Osteocyte (in vitro differentiated cells): ENCODE measurements around the gene SIDT2. TPM values are rescaled to one million over a fixed set of nuclear protein-coding genes. Genes with fewer than 3 reads are reported as not detected.

Experiments used
- DNase-seq: peaks from one replicate; pipeline ENCODE4 v3.0.0; 2021; ENCODE audit warnings: mixed read lengths; ENCODE audit not compliant: unreplicated experiment; ENCODE audit errors: extremely low spot score
- H3K27ac Mint-ChIP-seq: one replicate; pipeline ENCODE4 v1.8.0; 2021; ENCODE audit warnings: mild to moderate bottlenecking, mixed read lengths; ENCODE audit not compliant: unreplicated experiment
- H3K27me3 Mint-ChIP-seq: one replicate; pipeline ENCODE4 v1.8.0; 2021; ENCODE audit warnings: mixed read lengths; ENCODE audit not compliant: unreplicated experiment
- H3K36me3 Mint-ChIP-seq: one replicate; pipeline ENCODE4 v1.8.0; 2021; ENCODE audit warnings: mixed read lengths; ENCODE audit not compliant: unreplicated experiment
- H3K4me1 Mint-ChIP-seq: one replicate; pipeline ENCODE4 v1.8.0; 2021; ENCODE audit warnings: mixed read lengths; ENCODE audit not compliant: unreplicated experiment
- H3K4me3 Mint-ChIP-seq: one replicate; pipeline ENCODE4 v1.8.0; 2021; ENCODE audit warnings: mild to moderate bottlenecking, moderate library complexity, mixed read lengths; ENCODE audit not compliant: unreplicated experiment
- H3K9me3 Mint-ChIP-seq: one replicate; pipeline ENCODE4 v1.8.0; 2021; ENCODE audit warnings: mixed read lengths; ENCODE audit not compliant: unreplicated experiment
- CTCF ChIP-seq: fragments of 200-600 bp; sonication (generic); IDR thresholded peaks from 2 replicates; pipeline ENCODE4 v1.5.0; 2021; ENCODE audit warnings: antibody characterized with exemption, mild to moderate bottlenecking, moderate library complexity
- total RNA-seq: library from RNA; stranded (reverse); gene quantifications from 2 replicates; pipeline ENCODE4 v1.2.1, GENCODE V29; 2021

SIDT2 gene
- total RNA-seq, 1 donor from 2014 or later, result 67.3 TPM

GRCh38 chr11:117189941-117190544 lies 11.5 kb downstream of the SIDT2 start:
- Mint-ChIP-seq H3K4me3 (no peak overlapping the region), H3K27ac (no peak overlapping the region), H3K27me3 (no peaks in the 10 kb centered on the region), H3K4me1 (no peaks in the 10 kb centered on the region), H3K36me3 (peaks cover 23% of the 10 kb centered on the region), H3K9me3 (no peaks in the 10 kb centered on the region)
- no peak for DNase-seq
- TF ChIP-seq CTCF, result no peak

- Mint-ChIP-seq H3K27me3 (no peaks in the 10 kb centered on the region), H3K4me1 (no peaks in the 10 kb centered on the region), H3K9me3 (no peaks in the 10 kb centered on the region), H3K4me3 (no peak overlapping the region), H3K27ac (no peak overlapping the region), H3K36me3 (peaks cover 26% of the 10 kb centered on the region)
- TF ChIP-seq CTCF, result no peak
- DNase-seq, result no peak
Measured at GRCh38 chr11:117191680-117192400, 13.3 kb downstream of the SIDT2 start.

GRCh38 chr11:117192401-117192875 lies 13.9 kb downstream of the SIDT2 start:
- H3K9me3 Mint-ChIP-seq, result no peaks in the 10 kb centered on the region
- no peak overlapping the region for H3K27ac Mint-ChIP-seq
- H3K27me3 Mint-ChIP-seq, result no peaks in the 10 kb centered on the region
- peaks cover 2% of the 10 kb centered on the region for H3K4me1 Mint-ChIP-seq
- H3K4me3 Mint-ChIP-seq, result no peak overlapping the region
- peaks cover 26% of the 10 kb centered on the region for H3K36me3 Mint-ChIP-seq
- TF ChIP-seq CTCF, result no peak
- no peak for DNase-seq

GRCh38 chr11:117193130-117194020 lies 14.8 kb downstream of the SIDT2 start:
- Mint-ChIP-seq H3K27ac (no peak overlapping the region), H3K36me3 (peaks cover 20% of the 10 kb centered on the region), H3K4me3 (no peak overlapping the region), H3K4me1 (peaks cover 12% of the 10 kb centered on the region), H3K9me3 (no peaks in the 10 kb centered on the region), H3K27me3 (no peaks in the 10 kb centered on the region)
- no peak for TF ChIP-seq CTCF
- no peak for DNase-seq
